ENCODE measurements around the gene PAXX.

DNA sequence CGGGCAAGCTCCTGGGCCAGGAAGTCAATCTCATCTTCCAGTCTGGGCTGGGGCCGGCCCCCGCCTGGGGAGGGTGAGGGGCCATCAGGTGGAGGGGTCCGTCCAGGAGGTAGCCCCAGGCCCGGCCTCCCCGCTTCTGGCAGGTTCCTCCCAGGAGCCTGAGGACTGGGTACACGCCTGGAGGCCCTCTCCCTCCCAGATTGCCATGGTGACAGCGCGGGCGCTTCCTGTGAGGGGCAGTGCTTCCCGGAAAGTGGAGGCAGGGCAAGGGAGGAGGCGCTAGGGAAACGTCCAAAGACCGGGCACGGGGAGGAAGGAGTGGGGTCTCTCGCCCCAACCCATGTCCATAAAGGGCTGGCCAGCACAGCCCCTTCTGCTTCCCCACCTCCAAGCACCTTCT lies 48.9 kb downstream of the PAXX start:
- TF ChIP-seq, protein P1, sequence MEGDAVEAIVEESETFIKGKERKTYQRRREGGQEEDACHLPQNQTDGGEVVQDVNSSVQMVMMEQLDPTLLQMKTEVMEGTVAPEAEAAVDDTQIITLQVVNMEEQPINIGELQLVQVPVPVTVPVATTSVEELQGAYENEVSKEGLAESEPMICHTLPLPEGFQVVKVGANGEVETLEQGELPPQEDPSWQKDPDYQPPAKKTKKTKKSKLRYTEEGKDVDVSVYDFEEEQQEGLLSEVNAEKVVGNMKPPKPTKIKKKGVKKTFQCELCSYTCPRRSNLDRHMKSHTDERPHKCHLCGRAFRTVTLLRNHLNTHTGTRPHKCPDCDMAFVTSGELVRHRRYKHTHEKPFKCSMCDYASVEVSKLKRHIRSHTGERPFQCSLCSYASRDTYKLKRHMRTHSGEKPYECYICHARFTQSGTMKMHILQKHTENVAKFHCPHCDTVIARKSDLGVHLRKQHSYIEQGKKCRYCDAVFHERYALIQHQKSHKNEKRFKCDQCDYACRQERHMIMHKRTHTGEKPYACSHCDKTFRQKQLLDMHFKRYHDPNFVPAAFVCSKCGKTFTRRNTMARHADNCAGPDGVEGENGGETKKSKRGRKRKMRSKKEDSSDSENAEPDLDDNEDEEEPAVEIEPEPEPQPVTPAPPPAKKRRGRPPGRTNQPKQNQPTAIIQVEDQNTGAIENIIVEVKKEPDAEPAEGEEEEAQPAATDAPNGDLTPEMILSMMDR (IDR thresholded peaks at IDR 0.05) = no peak
- no peak for TF ChIP-seq EZH2 (IDR thresholded peaks at IDR 0.05; ENCODE audit: borderline replicate concordance, insufficient read depth, low read depth, low read length, poor library complexity, severe bottlenecking)
